Measurements from ENCODE around the gene ANKFN1. TPM values are rescaled to one million over a fixed set of nuclear protein-coding genes. Genes with fewer than 3 reads are reported as not detected.

Gene ANKFN1
- total RNA-seq, 3 donors from 2014 or later = 4.1 to 12.8 (median 5.6) TPM

- H3K9me3 ChIP-seq = no peaks in the 10 kb centered on the region
- no peak overlapping the region for H3K27ac ChIP-seq
- H3K4me1 ChIP-seq = no peaks in the 10 kb centered on the region
- TF ChIP-seq POLR2A (IDR thresholded peaks at IDR 0.05) = no peak
- no peak for TF ChIP-seq CTCF (IDR thresholded peaks at IDR 0.05)
- TF ChIP-seq POLR2AphosphoS5 (IDR thresholded peaks at IDR 0.05) = no peak
- DNase-seq (ENCODE audit: low spot score in 2 of 2) = no peak
- H3K27me3 ChIP-seq = no peaks in the 10 kb centered on the region
- no peak overlapping the region for H3K4me3 ChIP-seq
- no peaks in the 10 kb centered on the region for H3K36me3 ChIP-seq
- intact Hi-C loops (cut with DNase I; ENCODE audit: low total_unique reads) = loop anchor here (5.0 kb wide), 1 partner anchor 548 kb away; no protein-coding TSS in a partner anchor
Measured at GRCh38 chr17:56510554-56511342, 357.5 kb downstream of the ANKFN1 start.

GRCh38 chr17:56514264-56514663 lies 361.0 kb downstream of the ANKFN1 start:
- no peaks in the 10 kb centered on the region for H3K4me1 ChIP-seq
- H3K36me3 ChIP-seq = no peaks in the 10 kb centered on the region
- no peak for DNase-seq (ENCODE audit: low spot score in 2 of 2)
- no peaks in the 10 kb centered on the region for H3K9me3 ChIP-seq
- no peak overlapping the region for H3K27ac ChIP-seq
- intact Hi-C loops (cut with DNase I; ENCODE audit: low total_unique reads) = loop anchor here (5.0 kb wide), 1 partner anchor 552 kb away; no protein-coding TSS in a partner anchor
- H3K27me3 ChIP-seq = no peaks in the 10 kb centered on the region
- TF ChIP-seq CTCF (IDR thresholded peaks at IDR 0.05) (no peak), POLR2AphosphoS5 (IDR thresholded peaks at IDR 0.05) (no peak)
- no peak overlapping the region for H3K4me3 ChIP-seq

GRCh38 chr17:56514899-56515298 lies 361.6 kb downstream of the ANKFN1 start:
- H3K9me3 ChIP-seq = no peaks in the 10 kb centered on the region
- H3K36me3 ChIP-seq = no peaks in the 10 kb centered on the region
- no peaks in the 10 kb centered on the region for H3K4me1 ChIP-seq
- H3K27me3 ChIP-seq = no peaks in the 10 kb centered on the region
- intact Hi-C loops (cut with DNase I; ENCODE audit: low total_unique reads) = loop anchor here (5.0 kb wide), 1 partner anchor 553 kb away; no protein-coding TSS in a partner anchor
- H3K27ac ChIP-seq = no peak overlapping the region
- no peak overlapping the region for H3K4me3 ChIP-seq
- TF ChIP-seq POLR2A (IDR thresholded peaks at IDR 0.05) (no peak), POLR2AphosphoS5 (IDR thresholded peaks at IDR 0.05) (no peak), CTCF (IDR thresholded peaks at IDR 0.05) (no peak)
- DNase-seq (ENCODE audit: low spot score in 2 of 2) = no peak

- H3K9me3 ChIP-seq = no peaks in the 10 kb centered on the region
- no peak overlapping the region for H3K27ac ChIP-seq
- H3K27me3 ChIP-seq = no peaks in the 10 kb centered on the region
- H3K4me3 ChIP-seq = no peak overlapping the region
- no peaks in the 10 kb centered on the region for H3K4me1 ChIP-seq
- TF ChIP-seq POLR2A (IDR thresholded peaks at IDR 0.05) = no peak
- no peak for TF ChIP-seq CTCF (IDR thresholded peaks at IDR 0.05)
- no peak for TF ChIP-seq POLR2AphosphoS5 (IDR thresholded peaks at IDR 0.05)
- no peaks in the 10 kb centered on the region for H3K36me3 ChIP-seq
- intact Hi-C loops (cut with DNase I; ENCODE audit: low total_unique reads) = no loop called here
- DNase-seq (ENCODE audit: low spot score in 2 of 2) = no peak
Measured at GRCh38 chr17:56521414-56522141, 368.3 kb downstream of the ANKFN1 start.

- H3K27me3 ChIP-seq = no peaks in the 10 kb centered on the region
- H3K9me3 ChIP-seq = no peaks in the 10 kb centered on the region
- intact Hi-C loops (cut with DNase I; ENCODE audit: low total_unique reads) = no loop called here
- no peaks in the 10 kb centered on the region for H3K4me1 ChIP-seq
- H3K27ac ChIP-seq = no peak overlapping the region
- no peak for TF ChIP-seq CTCF (IDR thresholded peaks at IDR 0.05)
- TF ChIP-seq POLR2AphosphoS5 (IDR thresholded peaks at IDR 0.05) = no peak
- TF ChIP-seq POLR2A (IDR thresholded peaks at IDR 0.05) = no peak
- DNase-seq (ENCODE audit: low spot score in 2 of 2) = no peak
- H3K36me3 ChIP-seq = no peaks in the 10 kb centered on the region
- no peak overlapping the region for H3K4me3 ChIP-seq
Measured at GRCh38 chr17:56523042-56523441, 369.8 kb downstream of the ANKFN1 start.

Data from breast epithelium (tissue), 4 donors.